ENCODE results near the gene DIO1. TPM values are rescaled to one million over a fixed set of nuclear protein-coding genes. Genes with fewer than 3 reads are reported as not detected.

Gene DIO1
- total and polyA plus RNA-seq, 9 of the 15 experiments (the other 6 are each of a cell fraction or from before 2014, with no cell fraction given): not detected

DNA sequence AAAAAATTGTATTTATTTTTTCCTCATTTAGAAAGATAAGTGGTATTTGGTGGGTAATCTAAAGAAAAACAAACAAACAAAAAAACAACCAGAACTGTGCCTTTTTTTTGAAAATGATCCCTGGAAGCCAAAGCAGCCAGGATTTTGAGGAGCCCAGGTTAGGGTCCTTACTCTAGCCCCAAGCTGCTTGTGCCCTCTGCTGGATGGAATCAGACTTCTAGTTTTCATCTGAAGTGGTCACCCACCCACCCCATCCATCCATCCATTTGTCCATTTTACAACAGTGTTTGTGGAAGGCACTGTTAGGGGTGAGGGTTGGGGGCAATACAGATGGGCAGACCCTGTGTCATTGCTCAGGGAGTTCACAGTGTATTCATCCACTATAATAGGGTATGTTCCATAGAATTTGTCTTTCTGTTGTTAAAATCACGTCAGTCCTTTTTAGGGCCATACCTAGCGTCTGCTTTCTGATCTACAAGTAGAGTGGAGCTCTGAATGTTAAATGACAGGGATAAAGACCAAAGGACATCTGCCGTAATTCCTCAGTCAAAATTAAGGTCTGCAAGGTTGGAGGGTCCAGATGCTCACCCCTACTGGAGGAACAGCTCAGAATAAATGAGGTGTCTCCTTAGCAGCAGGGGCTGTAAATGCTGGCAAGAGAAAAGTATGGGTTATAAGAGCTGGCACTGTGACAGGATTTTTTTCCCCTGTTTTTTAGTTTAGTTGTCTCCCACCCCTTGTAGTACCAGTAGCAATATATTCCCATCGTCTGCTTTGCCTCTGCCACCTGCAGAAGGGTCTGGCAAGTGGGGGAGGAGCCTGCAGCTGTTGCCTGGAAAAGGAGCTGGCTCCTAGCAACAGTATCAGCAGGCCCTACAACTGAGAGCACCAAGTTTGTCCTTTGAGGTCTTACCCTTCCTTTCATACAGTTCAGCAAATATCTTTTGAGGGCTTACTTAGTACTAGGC lies 55.3 kb downstream of the DIO1 start (continued):
- TF ChIP-seq ILK (tag; IDR thresholded peaks at IDR 0.05; ENCODE audit: borderline replicate concordance, low read depth) (no peak), MNT (conservative IDR thresholded peaks at IDR 0.05) (no peak), YBX1 (IDR thresholded peaks at IDR 0.05) (no peak), CXXC5 (CRISPR knock-in tag; IDR thresholded peaks at IDR 0.05) (no peak), GTF3C2 (IDR thresholded peaks at IDR 0.05; ENCODE audit: borderline replicate concordance, extremely low read depth, insufficient read length) (no peak), ZNF324 (CRISPR knock-in tag; IDR thresholded peaks at IDR 0.05) (no peak), MEF2D (tag; conservative IDR thresholded peaks at IDR 0.05; ENCODE audit: low read depth) (no peak), TEAD4 (IDR thresholded peaks at IDR 0.05; ENCODE audit: low read length) (no peak; the same call in 1 of the 2 replicates), TEAD4 (CRISPR knock-in tag; IDR thresholded peaks at IDR 0.05; ENCODE audit: borderline replicate concordance) (no peak), FOXK1 (CRISPR knock-in tag; IDR thresholded peaks at IDR 0.05; ENCODE audit: borderline replicate concordance) (no peak), ZNF707 (CRISPR knock-in tag; conservative IDR thresholded peaks at IDR 0.05) (no peak), FOXP1 (CRISPR knock-in tag; IDR thresholded peaks at IDR 0.05) (no peak), KLF6 (CRISPR knock-in tag; IDR thresholded peaks at IDR 0.05; ENCODE audit: borderline replicate concordance) (no peak), ZFPM2 (CRISPR knock-in tag; IDR thresholded peaks at IDR 0.05) (no peak), WHSC1 (IDR thresholded peaks at IDR 0.05; ENCODE audit: low read length) (no peak), FIP1L1 (IDR thresholded peaks at IDR 0.05; ENCODE audit: low read depth, low read length, poor library complexity, severe bottlenecking) (no peak)
- TF ChIP-seq, protein P1, sequence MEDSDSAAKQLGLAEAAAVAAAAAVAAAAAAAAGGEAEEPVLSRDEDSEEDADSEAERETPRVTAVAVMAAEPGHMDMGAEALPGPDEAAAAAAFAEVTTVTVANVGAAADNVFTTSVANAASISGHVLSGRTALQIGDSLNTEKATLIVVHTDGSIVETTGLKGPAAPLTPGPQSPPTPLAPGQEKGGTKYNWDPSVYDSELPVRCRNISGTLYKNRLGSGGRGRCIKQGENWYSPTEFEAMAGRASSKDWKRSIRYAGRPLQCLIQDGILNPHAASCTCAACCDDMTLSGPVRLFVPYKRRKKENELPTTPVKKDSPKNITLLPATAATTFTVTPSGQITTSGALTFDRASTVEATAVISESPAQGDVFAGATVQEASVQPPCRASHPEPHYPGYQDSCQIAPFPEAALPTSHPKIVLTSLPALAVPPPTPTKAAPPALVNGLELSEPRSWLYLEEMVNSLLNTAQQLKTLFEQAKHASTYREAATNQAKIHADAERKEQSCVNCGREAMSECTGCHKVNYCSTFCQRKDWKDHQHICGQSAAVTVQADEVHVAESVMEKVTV (CRISPR knock-in tag; IDR thresholded peaks at IDR 0.05): peak; percentile 42; the same call in 1 of the 2 replicates
- TF ChIP-seq, protein P2, sequence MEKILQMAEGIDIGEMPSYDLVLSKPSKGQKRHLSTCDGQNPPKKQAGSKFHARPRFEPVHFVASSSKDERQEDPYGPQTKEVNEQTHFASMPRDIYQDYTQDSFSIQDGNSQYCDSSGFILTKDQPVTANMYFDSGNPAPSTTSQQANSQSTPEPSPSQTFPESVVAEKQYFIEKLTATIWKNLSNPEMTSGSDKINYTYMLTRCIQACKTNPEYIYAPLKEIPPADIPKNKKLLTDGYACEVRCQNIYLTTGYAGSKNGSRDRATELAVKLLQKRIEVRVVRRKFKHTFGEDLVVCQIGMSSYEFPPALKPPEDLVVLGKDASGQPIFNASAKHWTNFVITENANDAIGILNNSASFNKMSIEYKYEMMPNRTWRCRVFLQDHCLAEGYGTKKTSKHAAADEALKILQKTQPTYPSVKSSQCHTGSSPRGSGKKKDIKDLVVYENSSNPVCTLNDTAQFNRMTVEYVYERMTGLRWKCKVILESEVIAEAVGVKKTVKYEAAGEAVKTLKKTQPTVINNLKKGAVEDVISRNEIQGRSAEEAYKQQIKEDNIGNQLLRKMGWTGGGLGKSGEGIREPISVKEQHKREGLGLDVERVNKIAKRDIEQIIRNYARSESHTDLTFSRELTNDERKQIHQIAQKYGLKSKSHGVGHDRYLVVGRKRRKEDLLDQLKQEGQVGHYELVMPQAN (IDR thresholded peaks at IDR 0.05; ENCODE audit: borderline replicate concordance): no peak
